ENCODE data around the gene CD248. TPM values are rescaled to one million over a fixed set of nuclear protein-coding genes. Genes with fewer than 3 reads are reported as not detected.

Gene CD248
- total RNA-seq, 2 experiments from 2014 or later: 3.3 to 3.4 TPM

DNA sequence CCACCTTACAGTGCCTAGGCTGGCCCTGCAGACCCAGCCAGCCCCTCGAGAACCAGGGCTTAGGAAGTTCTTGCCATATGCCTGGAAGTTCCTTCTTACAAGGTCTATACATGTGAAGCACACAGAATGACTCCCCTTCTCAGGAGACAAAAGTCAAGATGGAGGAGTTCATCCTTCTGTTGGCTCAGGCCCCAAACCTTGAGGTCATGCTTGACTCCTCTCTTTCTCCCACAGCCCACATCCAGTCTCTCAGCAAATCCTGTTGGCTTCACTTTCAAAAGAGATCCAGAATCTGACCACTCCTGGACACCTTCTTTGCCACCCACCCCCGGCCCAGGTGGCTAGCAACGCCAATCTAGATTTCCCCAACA is 1.7 kb upstream of the CD248 start:
- H3K9me3 Mint-ChIP-seq: no peaks in the 10 kb centered on the region
- no peaks in the 10 kb centered on the region for H3K27me3 ChIP-seq (ENCODE audit: control insufficient read depth in 1 of 2, insufficient read depth in 2 of 2, low read length in 2 of 2)
- DNase-seq (no peak), ATAC-seq (ENCODE audit: poor library complexity) (no peak)
- H3K4me1 ChIP-seq (ENCODE audit: insufficient read depth, low read length): peaks cover 51% of the 10 kb centered on the region
- H3K9me3 ChIP-seq (ENCODE audit: control insufficient read depth in 1 of 2, insufficient read depth in 1 of 2, low read length in 2 of 2): no peaks in the 10 kb centered on the region
- intact Hi-C loops (cut with DNase I, micrococcal nuclease): no loop called here
- peaks cover 70% of the 10 kb centered on the region for H3K4me1 Mint-ChIP-seq (ENCODE audit: low read depth)
- peak overlapping the region; percentile 82 to 91 for H3K27ac ChIP-seq (ENCODE audit: low read depth in 1 of 2, low read length in 2 of 2)
- no peaks in the 10 kb centered on the region for H3K36me3 Mint-ChIP-seq (ENCODE audit: low read depth)
- H3K36me3 ChIP-seq (ENCODE audit: insufficient read depth, low read length): no peaks in the 10 kb centered on the region
- no peaks in the 10 kb centered on the region for H3K27me3 Mint-ChIP-seq
- TF ChIP-seq, protein P1, sequence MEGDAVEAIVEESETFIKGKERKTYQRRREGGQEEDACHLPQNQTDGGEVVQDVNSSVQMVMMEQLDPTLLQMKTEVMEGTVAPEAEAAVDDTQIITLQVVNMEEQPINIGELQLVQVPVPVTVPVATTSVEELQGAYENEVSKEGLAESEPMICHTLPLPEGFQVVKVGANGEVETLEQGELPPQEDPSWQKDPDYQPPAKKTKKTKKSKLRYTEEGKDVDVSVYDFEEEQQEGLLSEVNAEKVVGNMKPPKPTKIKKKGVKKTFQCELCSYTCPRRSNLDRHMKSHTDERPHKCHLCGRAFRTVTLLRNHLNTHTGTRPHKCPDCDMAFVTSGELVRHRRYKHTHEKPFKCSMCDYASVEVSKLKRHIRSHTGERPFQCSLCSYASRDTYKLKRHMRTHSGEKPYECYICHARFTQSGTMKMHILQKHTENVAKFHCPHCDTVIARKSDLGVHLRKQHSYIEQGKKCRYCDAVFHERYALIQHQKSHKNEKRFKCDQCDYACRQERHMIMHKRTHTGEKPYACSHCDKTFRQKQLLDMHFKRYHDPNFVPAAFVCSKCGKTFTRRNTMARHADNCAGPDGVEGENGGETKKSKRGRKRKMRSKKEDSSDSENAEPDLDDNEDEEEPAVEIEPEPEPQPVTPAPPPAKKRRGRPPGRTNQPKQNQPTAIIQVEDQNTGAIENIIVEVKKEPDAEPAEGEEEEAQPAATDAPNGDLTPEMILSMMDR (IDR thresholded peaks at IDR 0.05): no peak
- CTCF ChIA-PET: no interaction called here
- POLR2A ChIA-PET: interaction anchor here (0.7 to 2.3 kb wide), 6 partner anchors 8 to 820 kb away, joined by 3 to 12 read pairs (median 6); partner anchors contain the start of genes BRMS1 and YIF1A
- H3K27ac Mint-ChIP-seq: peak overlapping the region; percentile 99
- peak overlapping the region; percentile 88 for H3K4me3 Mint-ChIP-seq
- peak overlapping the region; percentile 14 for H3K4me3 ChIP-seq (ENCODE audit: low read length)

DNA sequence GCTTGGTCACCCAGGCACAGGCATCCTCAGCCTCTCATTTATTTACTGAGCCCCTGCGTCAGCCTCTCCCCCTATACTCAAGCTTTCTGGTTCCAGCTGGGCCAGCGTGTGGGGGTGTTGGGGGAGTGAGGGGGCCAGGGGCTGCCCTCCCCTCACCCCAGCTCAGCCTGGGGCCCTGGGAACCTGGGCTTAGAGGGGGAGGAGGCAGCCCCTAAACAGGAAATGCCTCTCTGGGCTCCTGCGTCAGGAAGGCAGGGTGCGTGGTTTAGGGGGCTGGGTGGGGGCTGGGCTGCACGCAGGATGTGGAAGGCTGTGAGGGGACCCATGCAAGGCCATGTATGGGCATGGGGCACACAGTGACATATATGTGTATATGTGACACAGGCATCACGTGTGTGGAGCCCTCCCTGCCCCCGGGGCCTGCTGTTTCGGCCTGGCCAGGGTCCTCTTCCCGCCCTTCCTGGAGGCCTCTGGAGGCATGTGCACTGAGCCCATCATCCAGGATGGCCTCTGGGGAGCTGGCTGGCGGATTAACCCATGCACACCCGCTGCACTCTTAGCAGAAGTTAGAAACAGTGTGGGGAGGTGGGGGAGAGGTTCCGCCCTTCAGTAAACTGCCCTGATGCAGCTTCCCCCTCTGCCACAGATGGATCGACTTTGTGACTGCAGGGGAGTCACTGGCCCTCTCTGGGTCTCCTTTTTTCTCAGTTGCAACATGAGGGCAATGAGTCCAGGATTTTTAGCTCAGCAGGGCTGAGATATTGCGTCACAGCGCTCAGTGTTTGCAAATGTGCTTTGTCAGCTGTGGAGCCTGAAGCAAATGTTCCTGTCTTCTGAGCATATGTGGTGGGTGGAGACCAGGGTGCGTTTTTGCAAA is 1.1 kb upstream of the CD248 start:
- DNase-seq (peak; percentile 31 to 91 (median 64)), ATAC-seq (ENCODE audit: poor library complexity) (peak; percentile 90)
- H3K4me3 ChIP-seq (ENCODE audit: low read length): peak overlapping the region; percentile 14
- Mint-ChIP-seq H3K9me3 (no peaks in the 10 kb centered on the region), H3K27ac (peak overlapping the region; percentile 99), H3K27me3 (no peaks in the 10 kb centered on the region), H3K4me1 (ENCODE audit: low read depth) (peaks cover 64% of the 10 kb centered on the region), H3K4me3 (peak overlapping the region; percentile 88), H3K36me3 (ENCODE audit: low read depth) (no peaks in the 10 kb centered on the region)
- CTCF ChIA-PET: no interaction called here
- H3K9me3 ChIP-seq (ENCODE audit: control insufficient read depth in 1 of 2, insufficient read depth in 1 of 2, low read length in 2 of 2): no peaks in the 10 kb centered on the region
- TF ChIP-seq, protein P1 (IDR thresholded peaks at IDR 0.05): no peak
- peaks cover 58% of the 10 kb centered on the region for H3K4me1 ChIP-seq (ENCODE audit: insufficient read depth, low read length)
- POLR2A ChIA-PET: interaction anchor here (0.7 to 2.3 kb wide), 13 partner anchors 9 to 1573 kb away, joined by 3 to 12 read pairs (median 4); partner anchors contain the start of genes B4GAT1, BRMS1, SLC29A2 and YIF1A
- intact Hi-C loops (cut with DNase I, micrococcal nuclease): no loop called here
- H3K27ac ChIP-seq (ENCODE audit: low read depth in 1 of 2, low read length in 2 of 2): peak overlapping the region; percentile 82 to 91
- H3K27me3 ChIP-seq (ENCODE audit: control insufficient read depth in 1 of 2, insufficient read depth in 2 of 2, low read length in 2 of 2): no peaks in the 10 kb centered on the region
- no peaks in the 10 kb centered on the region for H3K36me3 ChIP-seq (ENCODE audit: insufficient read depth, low read length)

DNA sequence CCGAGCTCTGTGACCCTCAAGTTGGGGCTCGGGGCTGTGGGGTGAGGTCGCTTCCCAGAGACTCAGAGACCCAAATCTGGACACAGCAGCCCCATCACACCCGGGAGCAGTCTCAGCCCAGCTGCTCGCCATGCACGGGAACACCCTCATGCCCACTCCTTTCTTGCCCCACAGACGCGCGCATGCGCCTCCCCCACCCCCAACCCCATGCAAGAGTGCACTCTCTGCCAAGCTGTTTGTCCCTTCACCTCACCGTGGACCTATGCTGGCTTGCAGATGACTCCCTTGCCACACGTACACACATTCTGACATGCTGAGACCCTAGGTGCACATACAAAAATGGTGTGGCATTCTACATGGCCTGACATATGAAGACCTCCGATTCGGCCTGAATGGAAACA is 478 bp upstream of the CD248 start:
- H3K4me1 ChIP-seq (ENCODE audit: insufficient read depth, low read length): peaks cover 63% of the 10 kb centered on the region
- ChIA-PET POLR2A (interaction anchor here (0.9 to 2.3 kb wide), 11 partner anchors 9 to 1572 kb away, joined by 3 to 12 read pairs (median 6); partner anchors contain the start of genes B4GAT1, BRMS1, SLC29A2 and YIF1A), CTCF (no interaction called here)
- TF ChIP-seq, protein P1 (IDR thresholded peaks at IDR 0.05): no peak
- H3K36me3 ChIP-seq (ENCODE audit: insufficient read depth, low read length): no peaks in the 10 kb centered on the region
- H3K9me3 ChIP-seq (ENCODE audit: control insufficient read depth in 1 of 2, insufficient read depth in 1 of 2, low read length in 2 of 2): no peaks in the 10 kb centered on the region
- Mint-ChIP-seq H3K4me1 (ENCODE audit: low read depth) (peaks cover 58% of the 10 kb centered on the region), H3K27me3 (no peaks in the 10 kb centered on the region), H3K4me3 (peak overlapping the region; percentile 88), H3K36me3 (ENCODE audit: low read depth) (no peaks in the 10 kb centered on the region), H3K27ac (peak overlapping the region; percentile 99), H3K9me3 (no peaks in the 10 kb centered on the region)
- ATAC-seq (ENCODE audit: poor library complexity): peak; percentile 6
- no peaks in the 10 kb centered on the region for H3K27me3 ChIP-seq (ENCODE audit: control insufficient read depth in 1 of 2, insufficient read depth in 2 of 2, low read length in 2 of 2)
- DNase-seq: peak in 8 of 14 experiments; percentile 31 to 65 (median 48)
- peak overlapping the region; percentile 82 to 91 for H3K27ac ChIP-seq (ENCODE audit: low read depth in 1 of 2, low read length in 2 of 2)
- H3K4me3 ChIP-seq (ENCODE audit: low read length): no peak overlapping the region
- intact Hi-C loops (cut with DNase I, micrococcal nuclease): no loop called here

Data from CD4-positive, alpha-beta T cell (primary cell).